IMR-90 (cell line): ENCODE measurements around the gene APOA4. TPM values are rescaled to one million over a fixed set of nuclear protein-coding genes. Genes with fewer than 3 reads are reported as not detected.

Source experiments
- ATAC-seq: fragments of 200-7000 bp; cut with Tn5 transposase; 2 replicates; pipeline ENCODE4 v1.9.1; 2020; ENCODE audit warnings: low read depth, mild to moderate bottlenecking, moderate library complexity
- BruUV-seq: library from RNA; stranded (reverse); fragments of 400-500 nt; replicated peaks from 2 replicates; lab custom pipeline; 2021; lab: Mats Ljungman, UMichigan
- CTCF ChIA-PET: fragments of 300-600 bp; formaldehyde crosslinking; extraction: SDS; loops from one replicate; lab custom pipeline; 2021; ENCODE audit warnings: antibody characterized with exemption; lab: Yijun Ruan, JAX
- POLR2A ChIA-PET: fragments of 300-600 bp; sonication (Branson Sonifier 250); formaldehyde crosslinking; loops from one replicate; lab custom pipeline; 2022; ENCODE audit warnings: antibody characterized with exemption; ENCODE audit not compliant: unreplicated experiment; lab: Charles Lee
- DNase-seq: peaks from one replicate; pipeline ENCODE4 v3.0.0; 2013
- H2AFZ ChIP-seq: replicated peaks from 2 replicates; pipeline ENCODE3; 2013; ENCODE audit warnings: low read length, mild to moderate bottlenecking; ENCODE audit not compliant: poor library complexity
- H2AK5ac ChIP-seq: 2 replicates; pipeline ENCODE4 v1.6.1; 2013; ENCODE audit warnings: low read depth, low read length, inconsistent platforms
- H2AK9ac ChIP-seq: replicated peaks from 2 replicates; pipeline ENCODE3; 2013; ENCODE audit warnings: mild to moderate bottlenecking, low read depth, low read length, moderate library complexity; ENCODE audit not compliant: poor library complexity
- H2BK120ac ChIP-seq: 2 replicates; pipeline ENCODE4 v1.6.1; 2013; ENCODE audit warnings: low read depth, low read length, inconsistent platforms
- H2BK15ac ChIP-seq: 3 replicates; pipeline ENCODE4 v1.6.1; 2013; ENCODE audit warnings: low read depth, low read length, inconsistent platforms
- H2BK20ac ChIP-seq: 2 replicates; pipeline ENCODE4 v1.6.1; 2013; ENCODE audit warnings: low read depth, mild to moderate bottlenecking, inconsistent platforms, low read length, moderate library complexity
- H2BK5ac ChIP-seq: 2 replicates; pipeline ENCODE4 v1.6.1; 2013; ENCODE audit warnings: mild to moderate bottlenecking, low read depth, low read length, inconsistent platforms; ENCODE audit not compliant: poor library complexity, severe bottlenecking
- H3K14ac ChIP-seq: replicated peaks from 2 replicates; pipeline ENCODE4 v1.6.1; 2013; ENCODE audit warnings: low read depth, low read length, inconsistent platforms
- H3K18ac ChIP-seq: 2 replicates; pipeline ENCODE4 v1.6.1; 2013; ENCODE audit warnings: low read depth, low read length, control low read depth
- H3K23ac ChIP-seq: 2 replicates; pipeline ENCODE4 v1.6.1; 2013; ENCODE audit warnings: low read depth, low read length, inconsistent platforms
- H3K27ac ChIP-seq: 2 replicates; pipeline ENCODE4 v1.5.1; 2013; ENCODE audit warnings: mild to moderate bottlenecking, control low read depth, low read length; ENCODE audit not compliant: insufficient read depth
- H3K27me3 ChIP-seq: 2 replicates; pipeline ENCODE4 v1.6.1; 2013; ENCODE audit warnings: low read length; ENCODE audit not compliant: control insufficient read depth, insufficient read depth
- H3K36me3 ChIP-seq: 2 replicates; pipeline ENCODE4 v1.6.1; 2013; ENCODE audit warnings: low read length, mixed read lengths; ENCODE audit not compliant: control insufficient read depth, insufficient read depth
- H3K4ac ChIP-seq: 2 replicates; pipeline ENCODE4 v1.6.1; 2013; ENCODE audit warnings: low read depth, low read length, inconsistent platforms
- H3K4me1 ChIP-seq: 2 replicates; pipeline ENCODE4 v1.6.1; 2013; ENCODE audit warnings: low read length, mixed read lengths; ENCODE audit not compliant: control insufficient read depth, insufficient read depth
- H3K4me2 ChIP-seq: 2 replicates; pipeline ENCODE4 v1.6.1; 2013; ENCODE audit warnings: low read depth, mild to moderate bottlenecking, control low read depth, low read length, moderate library complexity
- H3K4me3 ChIP-seq: 2 replicates; pipeline ENCODE4 v1.5.1; 2013; ENCODE audit warnings: low read depth, mild to moderate bottlenecking, control low read depth, low read length, moderate library complexity; ENCODE audit not compliant: insufficient read depth
- H3K56ac ChIP-seq: 2 replicates; pipeline ENCODE4 v1.6.1; 2013; ENCODE audit warnings: low read length, inconsistent platforms; ENCODE audit not compliant: insufficient read depth; ENCODE audit errors: extremely low read depth
- H3K79me1 ChIP-seq, 2 experiments: 2 replicates each; pipeline ENCODE4 v1.6.1; 2013; ENCODE audit warnings: low read length in 2 of 2, inconsistent platforms in 1 of 2, low read depth in 1 of 2
- H3K9ac ChIP-seq: 2 replicates; pipeline ENCODE4 v1.6.1; 2013; ENCODE audit warnings: low read depth, low read length, control low read depth
- H3K9me1 ChIP-seq: 2 replicates; pipeline ENCODE4 v1.6.1; 2013; ENCODE audit warnings: low read length, inconsistent platforms; ENCODE audit not compliant: insufficient read depth
- H3K9me3 ChIP-seq: 2 replicates; pipeline ENCODE4 v1.6.1; 2013; ENCODE audit warnings: low read length; ENCODE audit not compliant: control insufficient read depth, insufficient read depth
- H4K20me1 ChIP-seq: 2 replicates; pipeline ENCODE4 v1.6.1; 2013; ENCODE audit warnings: low read length, inconsistent platforms; ENCODE audit not compliant: insufficient read depth
- H4K5ac ChIP-seq: 2 replicates; pipeline ENCODE4 v1.6.1; 2013; ENCODE audit warnings: mild to moderate bottlenecking, low read depth, low read length, control low read depth
- H4K8ac ChIP-seq, 2 experiments: 2 replicates each; pipeline ENCODE4 v1.6.1; 2013; ENCODE audit warnings: low read depth in 2 of 2, low read length in 2 of 2, control low read depth in 1 of 2, inconsistent platforms in 1 of 2
- H4K91ac ChIP-seq: 2 replicates; pipeline ENCODE4 v1.6.1; 2013; ENCODE audit warnings: low read depth, low read length, inconsistent platforms; ENCODE audit not compliant: insufficient read depth
- BHLHE40 ChIP-seq: fragments of 150-350 bp; IDR thresholded peaks from 2 replicates; pipeline ENCODE4 v1.6.1; 2016; ENCODE audit warnings: mild to moderate bottlenecking, low read depth, low read length
- CHD1 ChIP-seq: IDR thresholded peaks from 2 replicates; pipeline ENCODE4 v1.6.1; 2012; ENCODE audit warnings: low read depth, low read length, improper control_type of control experiment
- FOS ChIP-seq: fragments of 150-350 bp; IDR thresholded peaks from 2 replicates; pipeline ENCODE4 v1.6.1; 2016; ENCODE audit warnings: low read depth, low read length
- MAFK ChIP-seq: IDR thresholded peaks from 2 replicates; pipeline ENCODE4 v1.6.1; 2012; ENCODE audit warnings: low read depth, low read length, improper control_type of control experiment
- MXI1 ChIP-seq: IDR thresholded peaks from 2 replicates; pipeline ENCODE4 v1.6.1; 2012; ENCODE audit warnings: low read depth, mild to moderate bottlenecking, low read length, moderate library complexity, borderline replicate concordance
- NFE2L2 ChIP-seq: fragments of 150-350 bp; IDR thresholded peaks from 2 replicates; pipeline ENCODE4 v1.6.1; 2016; ENCODE audit warnings: low read depth, mild to moderate bottlenecking, low read length
- RAD21 ChIP-seq: IDR thresholded peaks from 2 replicates; pipeline ENCODE4 v1.6.1; 2012; ENCODE audit warnings: low read length, improper control_type of control experiment
- WGBS, 2 experiments: methylation state at CpG; one replicate each; pipeline versions ENCODE4 v1.1.5 to v1.1.7; 2013; ENCODE audit warnings: missing lambda C conversion rate in 2 of 2; ENCODE audit not compliant: insufficient read length in 1 of 2; ENCODE audit errors: extremely low coverage in 2 of 2; 5-methylcytosine and 5-hydroxymethylcytosine counted together
- dilution Hi-C: fragments of 300-500 bp; cut with HindIII; formaldehyde crosslinking; loops from one replicate; pipeline ENCODE4 v1.14.3; 2018; ENCODE audit warnings: low sequenced_read_pairs; ENCODE audit not compliant: unreplicated experiment
- in situ Hi-C: fragments of 300-500 bp; cut with MboI; formaldehyde crosslinking; loops from 3 replicates; pipeline ENCODE4 v1.14.3; 2019; ENCODE audit warnings: low sequenced_read_pairs, inconsistent platforms, mixed read lengths
- intact Hi-C: fragments of 100-400 bp; cut with micrococcal nuclease; formaldehyde crosslinking; loops from 2 replicates; pipeline ENCODE4 v1.10.0; 2022
- polyA plus RNA-seq, 3 experiments: library from polyadenylated mRNA; depleted of rRNA; stranded (reverse); fragments of >200 nt; gene quantifications; 2 replicates each; pipeline ENCODE4 v1.2.3, GENCODE V29; 2012; ENCODE audit warnings: low replicate concordance in 1 of 3
- total RNA-seq: library from RNA; depleted of rRNA; stranded (reverse); fragments of >200 nt; gene quantifications from 2 replicates; pipeline ENCODE4 v1.2.3, GENCODE V29; 2012
- TF ChIP-seq, protein P1 (sequence below): fragments of 150-350 bp; IDR thresholded peaks from 2 replicates; pipeline ENCODE4 v1.6.1; 2017; ENCODE audit warnings: mild to moderate bottlenecking, antibody characterized with exemption, low read length, low read depth
- TF ChIP-seq, protein P2 (sequence below): conservative IDR thresholded peaks from 2 replicates; pipeline ENCODE4 v1.5.1; 2012; ENCODE audit warnings: mild to moderate bottlenecking, low read depth, low read length, improper control_type of control experiment

The APOA4 gene
- total and polyA plus RNA-seq, 2 of the 4 experiments (the other 2 are of a cell fraction), result not detected

DNA sequence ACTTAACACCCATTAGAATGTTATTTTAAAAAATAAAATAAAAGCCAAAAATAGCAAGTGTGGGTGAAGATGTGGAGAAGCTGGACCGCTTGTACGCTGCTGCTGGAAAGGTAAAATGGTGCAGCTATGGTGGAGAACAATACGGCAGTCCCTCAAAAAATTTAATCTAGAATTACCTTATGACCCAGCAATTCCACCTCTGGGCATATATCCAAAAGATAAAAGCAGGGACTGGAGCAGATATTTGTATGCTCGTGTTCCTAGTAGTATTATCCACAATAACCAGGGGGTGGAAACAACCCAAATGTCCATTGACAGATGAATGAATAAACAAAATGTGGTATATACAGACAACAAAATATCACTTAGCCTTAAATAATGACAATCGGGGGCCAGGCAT is 25.3 kb downstream of the APOA4 start:
- Histone ChIP-seq H3K27me3 (peaks cover 5% of the 10 kb centered on the region), H3K36me3 (no peaks in the 10 kb centered on the region), H3K4me2 (no peak overlapping the region), H3K56ac (no peak overlapping the region), H3K79me1 (no peaks in the 10 kb centered on the region), H2AFZ (no peak overlapping the region), H4K5ac (no peak overlapping the region), H2AK5ac (no peak overlapping the region), H3K23ac (no peak overlapping the region), H3K9me3 (no peaks in the 10 kb centered on the region), H3K4ac (no peak overlapping the region), H2AK9ac (no peak overlapping the region), H4K91ac (no peak overlapping the region), H3K4me3 (no peak overlapping the region), H3K9ac (no peak overlapping the region), H4K8ac (no peak overlapping the region), H3K18ac (no peak overlapping the region), H2BK120ac (no peak overlapping the region), H2BK20ac (no peak overlapping the region), H4K20me1 (no peaks in the 10 kb centered on the region), H2BK15ac (no peak overlapping the region), H3K27ac (no peak overlapping the region), H3K9me1 (peaks cover 3% of the 10 kb centered on the region; the same call in 1 of the 2 replicates), H3K4me1 (no peaks in the 10 kb centered on the region; the same call in 1 of the 2 replicates), H3K14ac (no peak overlapping the region), H2BK5ac (no peak overlapping the region)
- POLR2A ChIA-PET, result no interaction called here
- CTCF ChIA-PET, result interaction anchor here (0.7 kb wide), 1 partner anchor 33 kb away, joined by 6 read pairs; no protein-coding TSS in a partner anchor
- intact Hi-C loops, result no loop called here
- no peak for TF ChIP-seq BHLHE40
- TF ChIP-seq, protein P1, sequence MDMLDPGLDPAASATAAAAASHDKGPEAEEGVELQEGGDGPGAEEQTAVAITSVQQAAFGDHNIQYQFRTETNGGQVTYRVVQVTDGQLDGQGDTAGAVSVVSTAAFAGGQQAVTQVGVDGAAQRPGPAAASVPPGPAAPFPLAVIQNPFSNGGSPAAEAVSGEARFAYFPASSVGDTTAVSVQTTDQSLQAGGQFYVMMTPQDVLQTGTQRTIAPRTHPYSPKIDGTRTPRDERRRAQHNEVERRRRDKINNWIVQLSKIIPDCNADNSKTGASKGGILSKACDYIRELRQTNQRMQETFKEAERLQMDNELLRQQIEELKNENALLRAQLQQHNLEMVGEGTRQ, result no peak
- TF ChIP-seq FOS, result no peak
- TF ChIP-seq, protein P2, sequence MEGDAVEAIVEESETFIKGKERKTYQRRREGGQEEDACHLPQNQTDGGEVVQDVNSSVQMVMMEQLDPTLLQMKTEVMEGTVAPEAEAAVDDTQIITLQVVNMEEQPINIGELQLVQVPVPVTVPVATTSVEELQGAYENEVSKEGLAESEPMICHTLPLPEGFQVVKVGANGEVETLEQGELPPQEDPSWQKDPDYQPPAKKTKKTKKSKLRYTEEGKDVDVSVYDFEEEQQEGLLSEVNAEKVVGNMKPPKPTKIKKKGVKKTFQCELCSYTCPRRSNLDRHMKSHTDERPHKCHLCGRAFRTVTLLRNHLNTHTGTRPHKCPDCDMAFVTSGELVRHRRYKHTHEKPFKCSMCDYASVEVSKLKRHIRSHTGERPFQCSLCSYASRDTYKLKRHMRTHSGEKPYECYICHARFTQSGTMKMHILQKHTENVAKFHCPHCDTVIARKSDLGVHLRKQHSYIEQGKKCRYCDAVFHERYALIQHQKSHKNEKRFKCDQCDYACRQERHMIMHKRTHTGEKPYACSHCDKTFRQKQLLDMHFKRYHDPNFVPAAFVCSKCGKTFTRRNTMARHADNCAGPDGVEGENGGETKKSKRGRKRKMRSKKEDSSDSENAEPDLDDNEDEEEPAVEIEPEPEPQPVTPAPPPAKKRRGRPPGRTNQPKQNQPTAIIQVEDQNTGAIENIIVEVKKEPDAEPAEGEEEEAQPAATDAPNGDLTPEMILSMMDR, result no peak
- no peak for TF ChIP-seq RAD21
- TF ChIP-seq MXI1, result no peak
- TF ChIP-seq CHD1, result no peak
- TF ChIP-seq NFE2L2, result no peak
- no peak for TF ChIP-seq MAFK
- in situ Hi-C loops, result no loop called here
- no peak for DNase-seq
- ATAC-seq, result no peak
- no TSS peak for BruUV-seq
- WGBS, 2 experiments, result no CpG with 5 or more reads among the region's 5 CpGs
- dilution Hi-C loops, result no loop called here
